Measurements from ENCODE around the gene FAM50A.
A peak's percentile ranks its signal among the peaks of the same experiment; 100 is the strongest.

The FAM50A gene

GRCh38 chrX:154471839-154472684 lies 28.1 kb downstream of the FAM50A start:
- no peak for TF ChIP-seq CTCF (IDR thresholded peaks at IDR 0.05; ENCODE audit: control insufficient read depth, extremely low read depth, insufficient read depth)
- no peak for DNase-seq (ENCODE audit: low read depth)
- H3K4me3 ChIP-seq (ENCODE audit: low read depth, low read length): no peak overlapping the region

- TF ChIP-seq CTCF (IDR thresholded peaks at IDR 0.05; ENCODE audit: control insufficient read depth, extremely low read depth, insufficient read depth): no peak
- no peak for DNase-seq (ENCODE audit: low read depth)
- H3K4me3 ChIP-seq (ENCODE audit: low read depth, low read length): no peak overlapping the region
Measured at GRCh38 chrX:154472685-154473632, 29.0 kb downstream of the FAM50A start.

GRCh38 chrX:154473683-154474082 lies 29.7 kb downstream of the FAM50A start:
- no peak for TF ChIP-seq CTCF (IDR thresholded peaks at IDR 0.05; ENCODE audit: control insufficient read depth, extremely low read depth, insufficient read depth)
- no peak overlapping the region for H3K4me3 ChIP-seq (ENCODE audit: low read depth, low read length)
- no peak for DNase-seq (ENCODE audit: low read depth)

GRCh38 chrX:154476821-154477220 lies 32.9 kb downstream of the FAM50A start:
- no peak for DNase-seq (ENCODE audit: low read depth)
- TF ChIP-seq CTCF (IDR thresholded peaks at IDR 0.05; ENCODE audit: control insufficient read depth, extremely low read depth, insufficient read depth): no peak
- no peak overlapping the region for H3K4me3 ChIP-seq (ENCODE audit: low read depth, low read length)

GRCh38 chrX:154477891-154478477 lies 34.0 kb downstream of the FAM50A start:
- no peak for DNase-seq (ENCODE audit: low read depth)
- TF ChIP-seq CTCF (IDR thresholded peaks at IDR 0.05; ENCODE audit: control insufficient read depth, extremely low read depth, insufficient read depth): no peak
- peak overlapping the region; percentile 67 for H3K4me3 ChIP-seq (ENCODE audit: low read depth, low read length)

GRCh38 chrX:154478728-154479622 lies 35.0 kb downstream of the FAM50A start, which contains the start of gene LAGE3:
Gene LAGE3 (minus strand): TSS chrX:154479281. CDS start chrX:154478915, 366 bp downstream.
- H3K4me3 ChIP-seq (ENCODE audit: low read depth, low read length): peak within 1 kb of the TSS; percentile 67
- peak; percentile 61 for DNase-seq (ENCODE audit: low read depth)
- no peak for TF ChIP-seq CTCF (IDR thresholded peaks at IDR 0.05; ENCODE audit: control insufficient read depth, extremely low read depth, insufficient read depth)
